GM18517 (cell line): ENCODE measurements around the gene HPDL.

ENCODE experiments used
- ATAC-seq: cut with Tn5 transposase; IDR thresholded peaks from one replicate; pipeline ENCODE4 v1.9.1; 2021; ENCODE audit warnings: mild to moderate bottlenecking, moderate library complexity; ENCODE audit not compliant: unreplicated experiment

HPDL gene

DNA sequence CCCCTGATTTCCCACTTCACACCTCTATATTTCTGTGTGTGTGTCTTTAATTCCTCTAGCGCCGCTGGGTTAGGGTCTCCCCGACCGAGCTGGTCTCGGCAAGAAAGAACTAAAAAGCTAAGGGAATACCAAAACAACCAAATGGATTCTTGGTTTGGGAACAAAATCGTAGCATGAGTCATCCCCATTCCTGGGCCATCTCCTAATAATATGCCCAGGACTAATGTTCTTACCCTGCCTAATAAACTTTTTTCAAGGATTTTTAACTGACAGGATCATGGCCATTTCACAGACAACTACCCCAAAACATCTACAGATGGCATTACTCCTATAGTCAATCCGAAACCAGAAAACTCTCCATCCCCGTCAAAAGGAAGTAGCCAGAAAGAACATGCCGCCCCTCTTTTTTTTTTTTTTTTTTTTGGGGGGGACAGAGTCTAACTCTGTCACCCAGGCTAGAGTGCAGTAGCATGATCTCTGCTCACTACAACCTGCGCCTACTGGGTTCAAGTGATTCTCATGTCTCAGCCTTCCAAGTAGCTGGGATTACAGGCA is 4.1 kb upstream of the HPDL start:
- ATAC-seq = no peak

DNA sequence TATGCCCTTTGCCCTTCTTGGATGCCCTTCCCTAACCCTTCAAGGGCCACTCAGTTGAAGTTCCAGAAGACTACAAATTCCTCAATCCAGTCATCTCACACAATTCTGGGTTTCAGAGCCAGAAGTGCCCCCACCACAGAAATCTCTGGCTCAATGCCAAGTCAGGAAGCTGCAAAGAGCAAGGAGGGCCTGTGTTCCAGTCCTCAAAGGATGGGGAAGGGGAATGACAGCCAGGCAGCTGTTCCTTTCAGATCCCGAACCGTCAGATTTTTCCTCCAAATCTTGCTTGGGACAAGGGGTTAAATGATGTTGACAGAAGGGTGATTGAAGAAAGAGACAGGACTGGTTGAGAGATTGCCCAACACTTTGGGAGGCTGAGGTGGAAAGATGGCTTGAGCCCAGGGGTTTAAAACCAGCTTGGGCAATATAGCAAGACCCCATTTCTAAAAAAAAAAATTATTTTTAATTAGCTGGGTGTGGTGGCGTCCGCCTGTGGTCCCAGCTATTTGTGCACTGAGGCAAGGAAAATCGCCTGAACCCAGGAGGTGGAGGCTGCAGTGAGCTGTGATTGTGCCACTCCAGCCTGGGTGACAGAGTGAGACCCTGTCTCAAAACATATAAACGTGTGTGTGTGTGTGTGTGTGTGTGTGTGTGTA is 716 bp upstream of the HPDL start:
- ATAC-seq = no peak

DNA sequence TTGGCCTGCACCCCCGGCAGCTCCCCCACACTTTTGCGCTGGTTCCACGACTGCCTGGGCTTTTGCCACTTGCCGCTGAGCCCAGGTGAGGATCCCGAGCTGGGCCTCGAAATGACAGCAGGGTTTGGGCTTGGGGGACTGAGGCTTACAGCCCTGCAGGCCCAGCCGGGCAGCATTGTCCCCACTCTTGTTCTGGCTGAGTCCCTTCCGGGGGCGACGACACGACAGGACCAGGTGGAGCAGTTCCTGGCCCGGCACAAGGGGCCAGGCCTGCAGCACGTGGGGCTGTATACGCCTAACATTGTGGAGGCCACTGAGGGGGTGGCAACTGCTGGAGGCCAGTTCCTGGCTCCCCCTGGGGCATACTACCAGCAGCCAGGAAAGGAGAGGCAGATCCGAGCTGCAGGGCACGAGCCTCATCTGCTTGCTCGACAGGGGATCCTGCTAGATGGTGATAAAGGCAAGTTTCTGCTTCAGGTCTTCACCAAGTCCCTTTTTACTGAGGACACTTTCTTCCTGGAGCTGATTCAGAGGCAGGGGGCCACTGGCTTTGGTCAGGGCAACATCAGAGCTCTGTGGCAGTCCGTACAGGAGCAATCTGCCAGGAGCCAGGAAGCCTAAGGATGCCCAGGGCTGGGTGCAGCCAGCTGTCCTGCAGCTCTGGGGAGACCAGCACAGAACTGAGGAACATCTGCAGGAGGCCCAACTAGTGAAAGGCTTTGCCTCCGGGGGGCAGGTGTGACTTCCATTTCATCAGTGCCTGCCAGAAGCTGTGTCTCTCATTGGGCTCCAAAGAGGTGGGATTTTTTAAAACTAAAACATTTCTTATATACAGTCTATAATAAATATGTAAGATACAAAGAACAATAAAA is 1.2 kb downstream of the HPDL start:
- ATAC-seq = no peak

DNA sequence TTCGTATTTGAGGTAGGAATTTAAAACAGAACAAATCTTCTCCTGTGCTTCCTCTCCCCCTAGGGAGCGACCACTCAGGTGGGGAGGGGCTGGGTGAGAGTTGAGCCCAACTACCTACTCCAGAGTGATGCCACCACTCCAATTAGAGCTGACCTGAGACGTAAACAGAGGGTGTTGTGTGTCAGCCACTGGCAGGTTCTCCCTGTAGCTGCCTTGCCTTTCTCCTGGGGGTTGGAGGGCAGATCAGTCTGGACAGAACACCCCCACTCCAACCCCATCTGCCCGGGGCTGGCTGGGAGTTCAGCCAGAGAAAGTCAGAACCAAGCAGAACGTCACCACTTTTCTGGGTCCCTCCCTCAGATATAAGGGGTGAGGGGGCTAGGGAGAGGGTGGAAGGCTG is 2.0 kb downstream of the HPDL start:
- ATAC-seq = no peak

DNA sequence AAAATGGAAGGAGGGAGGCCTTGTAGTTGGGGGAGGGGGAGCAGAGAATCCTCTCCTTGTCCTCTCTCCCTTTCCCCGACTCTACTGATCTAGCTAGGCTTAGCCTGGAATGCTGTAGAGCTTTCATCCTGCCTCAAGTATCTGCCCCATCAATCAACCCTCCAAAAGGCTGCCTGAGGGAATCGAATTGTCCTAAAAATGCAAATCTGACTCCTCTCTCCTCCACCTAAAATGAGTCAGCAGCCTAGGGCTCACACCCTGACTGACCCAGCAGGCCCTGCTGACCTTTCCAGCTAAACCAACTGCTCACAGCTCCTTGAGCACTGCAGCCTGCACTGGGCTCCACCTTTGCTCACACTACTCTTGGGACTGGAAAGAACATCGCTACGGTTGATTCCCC is 2.8 kb downstream of the HPDL start:
- no peak for ATAC-seq

DNA sequence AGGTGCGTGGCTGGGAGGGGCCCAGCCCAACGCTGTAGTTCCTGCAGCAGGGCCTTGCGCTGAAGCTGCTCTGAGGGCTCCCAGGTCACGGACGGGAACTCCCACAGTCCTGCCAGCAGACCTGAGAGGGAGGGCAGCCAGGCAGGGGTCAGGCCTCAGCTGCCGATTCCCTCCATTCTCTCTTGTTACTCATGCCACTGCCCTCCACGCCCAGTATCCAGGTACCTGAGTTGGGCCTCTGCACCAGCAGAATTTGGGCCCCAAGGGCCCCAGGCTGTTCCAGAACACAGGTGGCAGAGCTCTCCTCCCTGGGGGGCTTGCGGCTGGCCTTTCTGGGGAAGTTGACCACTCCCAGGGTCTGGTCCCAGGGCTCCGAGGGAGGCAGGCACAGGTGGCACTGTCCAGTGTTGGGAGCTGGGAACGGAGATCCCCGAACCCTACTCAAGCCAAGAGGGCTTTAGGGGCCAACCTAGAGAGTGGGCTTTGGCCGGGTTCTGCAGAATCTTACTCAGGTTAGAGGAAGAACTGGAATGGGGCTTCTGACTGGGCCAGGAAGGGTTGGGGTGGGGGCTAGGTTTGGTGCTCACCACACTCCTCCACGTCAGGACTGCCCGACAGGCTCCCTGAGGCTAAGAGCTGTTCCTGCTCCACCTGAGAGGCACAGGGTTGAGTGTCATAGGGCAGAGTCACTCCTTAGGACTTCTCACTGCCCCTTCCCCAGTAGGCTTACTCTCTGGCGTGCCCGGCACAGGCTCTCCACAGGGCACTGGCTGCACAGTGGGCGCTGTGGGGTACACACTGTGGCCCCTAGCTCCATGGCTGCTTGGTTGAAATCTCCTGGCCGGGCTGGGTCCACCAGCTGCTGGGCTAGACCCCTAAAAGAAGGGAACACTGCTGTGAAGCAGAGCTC is 5.0 kb downstream of the HPDL start:
- ATAC-seq = no peak

GRCh38 chr1:45332346-45332720 is 5.6 kb downstream of the HPDL start:
- no peak for ATAC-seq

GRCh38 chr1:45334308-45335245 is 7.9 kb downstream of the HPDL start:
- no peak for ATAC-seq

- no peak for ATAC-seq
Measured at GRCh38 chr1:45335855-45336324, 9.2 kb downstream of the HPDL start.

GRCh38 chr1:45337630-45338325 is 11.1 kb downstream of the HPDL start:
- no peak for ATAC-seq

DNA sequence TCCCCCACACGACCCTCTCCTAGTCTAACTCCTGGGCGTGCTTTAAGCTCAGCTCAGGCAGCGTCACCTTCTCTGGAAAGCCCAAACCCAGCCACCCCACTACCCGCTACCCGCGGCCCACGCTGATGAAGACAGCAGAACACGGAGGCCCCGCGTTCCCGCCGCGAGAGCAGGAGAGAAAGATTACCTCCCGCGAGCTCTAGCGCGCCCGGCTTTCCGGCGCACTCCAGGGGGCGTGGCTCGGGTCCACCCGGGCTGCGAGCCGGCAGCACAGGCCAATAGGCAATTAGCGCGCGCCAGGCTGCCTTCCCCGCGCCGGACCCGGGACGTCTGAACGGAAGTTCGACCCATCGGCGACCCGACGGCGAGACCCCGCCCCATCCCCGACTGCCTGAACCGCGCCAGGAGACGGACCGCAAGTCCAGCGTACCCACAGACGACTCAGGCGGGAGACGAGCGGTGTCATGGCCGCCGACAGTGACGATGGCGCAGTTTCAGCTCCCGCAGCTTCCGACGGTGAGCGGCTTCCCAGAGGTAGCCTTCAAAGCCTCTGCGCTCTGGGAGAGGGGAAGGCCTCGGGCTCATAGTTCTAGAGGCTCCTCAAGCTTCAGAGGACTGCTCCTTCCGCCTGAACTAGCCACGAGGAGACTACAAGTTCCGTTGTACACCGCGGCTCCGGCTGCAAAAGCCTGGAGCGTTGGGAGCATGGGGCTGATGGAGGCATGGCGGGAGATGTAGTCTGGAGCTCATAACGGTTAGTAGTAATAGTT is 13.3 kb downstream of the HPDL start, which contains the start of the genes MUTYH and TOE1:
MUTYH (minus strand) TSS at position 652 of the 770 bp plus-strand sequence. CDS start 5,935 bp downstream, outside the sequence.
TOE1 (plus strand) TSS at position 382 of the 770 bp plus-strand sequence; CDS start at position 465, 83 bp downstream.
- peak; percentile 72 for ATAC-seq

DNA sequence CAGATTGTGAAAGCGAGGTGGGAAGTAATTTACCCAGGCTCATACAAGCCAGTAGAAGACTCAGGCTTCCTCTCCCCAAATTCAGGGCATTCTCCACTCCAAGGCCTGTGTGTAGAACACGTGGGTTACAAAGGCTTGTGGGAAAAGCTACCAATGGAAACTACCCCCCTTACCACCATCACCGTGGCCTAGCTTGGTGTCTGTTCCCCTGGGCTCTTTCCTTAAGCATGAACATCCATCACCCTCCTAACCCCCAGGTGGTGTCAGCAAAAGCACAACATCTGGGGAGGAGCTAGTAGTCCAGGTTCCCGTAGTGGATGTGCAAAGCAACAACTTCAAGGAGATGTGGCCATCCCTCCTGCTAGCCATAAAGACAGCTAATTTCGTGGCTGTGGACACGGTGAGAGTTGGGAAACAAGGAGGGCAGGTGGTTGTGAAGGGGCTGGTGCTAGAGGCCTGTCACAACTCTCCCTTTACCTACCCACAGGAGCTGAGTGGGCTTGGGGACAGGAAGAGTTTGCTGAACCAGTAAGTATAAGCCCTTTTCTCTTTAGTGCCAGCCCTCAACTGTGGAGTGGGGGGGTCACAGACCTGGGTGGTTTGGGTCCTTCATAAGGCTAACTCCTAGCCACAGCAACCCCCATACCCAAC is 14.2 kb downstream of the HPDL start:
- no peak for ATAC-seq

- no peak for ATAC-seq
Measured at GRCh38 chr1:45344499-45344898, 17.8 kb downstream of the HPDL start.

GRCh38 chr1:45345014-45345413 is 18.3 kb downstream of the HPDL start:
- ATAC-seq = no peak

- ATAC-seq = no peak
Measured at GRCh38 chr1:45346473-45346872, 19.8 kb downstream of the HPDL start.

DNA sequence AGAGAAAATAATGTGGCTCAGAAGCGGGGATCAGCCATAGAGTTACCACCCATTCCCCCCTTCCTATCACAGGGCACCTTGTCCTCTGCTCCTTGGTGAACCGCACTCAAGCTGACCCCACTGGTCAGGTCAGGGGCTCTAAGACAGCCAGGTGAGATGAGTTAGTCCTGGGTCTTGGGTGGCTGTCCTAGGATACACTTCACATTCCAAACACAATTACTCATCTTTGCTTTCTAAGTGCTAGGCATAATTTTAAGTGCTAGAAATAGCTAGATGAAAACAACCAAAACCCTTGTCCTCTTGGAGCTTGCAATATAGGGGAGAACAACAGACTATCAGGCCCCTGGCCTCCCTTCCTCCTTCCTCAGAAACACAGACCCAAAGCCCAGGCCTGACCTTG is 21.3 kb downstream of the HPDL start:
- no peak for ATAC-seq

GRCh38 chr1:45348609-45348965 is 21.9 kb downstream of the HPDL start:
- no peak for ATAC-seq
